ENCODE measurements around the gene P4HB.
A peak's percentile ranks its signal among the peaks of the same experiment; 100 is the strongest.

Gene P4HB

DNA sequence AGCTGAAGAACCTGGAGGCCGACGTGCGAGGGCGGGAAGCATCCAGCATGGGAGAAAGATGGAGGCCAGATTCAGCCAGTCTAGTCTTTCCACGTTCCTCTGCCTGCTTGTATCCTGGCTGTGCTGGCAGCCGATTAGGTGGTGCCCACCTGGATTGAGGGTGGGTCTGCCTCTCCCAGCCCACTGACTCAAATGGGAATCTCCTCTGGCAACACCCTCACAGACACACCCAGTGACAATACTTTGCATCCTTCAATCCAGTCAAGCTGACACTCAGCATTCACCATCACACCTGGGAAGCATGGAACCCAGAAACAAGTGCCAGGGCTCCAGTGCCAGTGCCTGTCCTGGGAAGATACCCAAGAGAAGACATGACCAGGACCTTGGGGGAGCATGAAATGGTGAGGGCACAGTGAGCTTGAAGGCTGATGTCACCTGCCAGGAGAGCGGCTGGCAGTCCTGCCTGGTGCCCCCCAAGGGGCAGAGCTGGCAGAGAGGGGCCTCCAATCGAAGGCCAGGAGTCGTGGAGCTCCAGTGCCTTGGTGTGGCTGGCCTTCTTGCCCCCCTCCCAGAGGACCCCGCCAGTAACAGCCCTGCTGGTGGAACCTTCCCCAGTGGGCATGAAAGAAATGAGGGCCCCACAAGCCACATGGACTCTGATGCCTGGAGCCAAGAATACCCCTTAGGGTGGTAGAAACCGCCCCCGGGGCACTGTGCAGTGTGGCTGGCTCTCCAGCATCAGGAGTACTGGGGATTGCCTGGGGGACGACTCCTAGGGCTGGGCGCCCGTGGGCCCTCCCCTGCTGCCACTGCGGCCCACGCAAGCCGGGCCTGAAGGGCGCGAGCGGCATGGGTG is 41.1 kb upstream of the P4HB start:
- TF ChIP-seq YY1 (IDR thresholded peaks at IDR 0.05; ENCODE audit: low read depth), result no peak
- TF ChIP-seq NFIC (IDR thresholded peaks at IDR 0.05), result no peak
- TF ChIP-seq RAD21 (IDR thresholded peaks at IDR 0.05; ENCODE audit: low read depth), result no peak
- TF ChIP-seq EGR1 (IDR thresholded peaks at IDR 0.05), result no peak
- TF ChIP-seq ZBTB7A (IDR thresholded peaks at IDR 0.05; ENCODE audit: low read depth), result no peak
- TF ChIP-seq REST (IDR thresholded peaks at IDR 0.05; ENCODE audit: low read depth), result no peak
- TF ChIP-seq, protein P1, sequence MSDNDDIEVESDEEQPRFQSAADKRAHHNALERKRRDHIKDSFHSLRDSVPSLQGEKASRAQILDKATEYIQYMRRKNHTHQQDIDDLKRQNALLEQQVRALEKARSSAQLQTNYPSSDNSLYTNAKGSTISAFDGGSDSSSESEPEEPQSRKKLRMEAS (IDR thresholded peaks at IDR 0.05), result no peak
- TF ChIP-seq CREB1 (IDR thresholded peaks at IDR 0.05; ENCODE audit: low read depth), result no peak
- TF ChIP-seq CEBPB (IDR thresholded peaks at IDR 0.05), result no peak
- no peak for TF ChIP-seq TAF1 (IDR thresholded peaks at IDR 0.05; ENCODE audit: low read depth)
- TF ChIP-seq TEAD4 (IDR thresholded peaks at IDR 0.05), result no peak
- TF ChIP-seq, protein P2, sequence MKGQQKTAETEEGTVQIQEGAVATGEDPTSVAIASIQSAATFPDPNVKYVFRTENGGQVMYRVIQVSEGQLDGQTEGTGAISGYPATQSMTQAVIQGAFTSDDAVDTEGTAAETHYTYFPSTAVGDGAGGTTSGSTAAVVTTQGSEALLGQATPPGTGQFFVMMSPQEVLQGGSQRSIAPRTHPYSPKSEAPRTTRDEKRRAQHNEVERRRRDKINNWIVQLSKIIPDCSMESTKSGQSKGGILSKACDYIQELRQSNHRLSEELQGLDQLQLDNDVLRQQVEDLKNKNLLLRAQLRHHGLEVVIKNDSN (IDR thresholded peaks at IDR 0.05), result no peak
- TF ChIP-seq FOXM1 (IDR thresholded peaks at IDR 0.05; ENCODE audit: borderline replicate concordance, low read depth), result no peak

GRCh38 chr17:81900181-81900820 is 40.0 kb upstream of the P4HB start:
- no peak for TF ChIP-seq EGR1 (IDR thresholded peaks at IDR 0.05)
- TF ChIP-seq TAF1 (IDR thresholded peaks at IDR 0.05; ENCODE audit: low read depth), result no peak
- TF ChIP-seq TEAD4 (IDR thresholded peaks at IDR 0.05), result no peak
- no peak for TF ChIP-seq NFIC (IDR thresholded peaks at IDR 0.05)
- no peak for TF ChIP-seq CEBPB (IDR thresholded peaks at IDR 0.05)
- TF ChIP-seq RAD21 (IDR thresholded peaks at IDR 0.05; ENCODE audit: low read depth), result no peak
- no peak for TF ChIP-seq CREB1 (IDR thresholded peaks at IDR 0.05; ENCODE audit: low read depth)
- TF ChIP-seq, protein P1 (IDR thresholded peaks at IDR 0.05), result no peak
- TF ChIP-seq, protein P2 (IDR thresholded peaks at IDR 0.05), result no peak
- no peak for TF ChIP-seq YY1 (IDR thresholded peaks at IDR 0.05; ENCODE audit: low read depth)
- no peak for TF ChIP-seq FOXM1 (IDR thresholded peaks at IDR 0.05; ENCODE audit: borderline replicate concordance, low read depth)
- no peak for TF ChIP-seq ZBTB7A (IDR thresholded peaks at IDR 0.05; ENCODE audit: low read depth)
- no peak for TF ChIP-seq TCF12 (IDR thresholded peaks at IDR 0.05; ENCODE audit: low read depth)

DNA sequence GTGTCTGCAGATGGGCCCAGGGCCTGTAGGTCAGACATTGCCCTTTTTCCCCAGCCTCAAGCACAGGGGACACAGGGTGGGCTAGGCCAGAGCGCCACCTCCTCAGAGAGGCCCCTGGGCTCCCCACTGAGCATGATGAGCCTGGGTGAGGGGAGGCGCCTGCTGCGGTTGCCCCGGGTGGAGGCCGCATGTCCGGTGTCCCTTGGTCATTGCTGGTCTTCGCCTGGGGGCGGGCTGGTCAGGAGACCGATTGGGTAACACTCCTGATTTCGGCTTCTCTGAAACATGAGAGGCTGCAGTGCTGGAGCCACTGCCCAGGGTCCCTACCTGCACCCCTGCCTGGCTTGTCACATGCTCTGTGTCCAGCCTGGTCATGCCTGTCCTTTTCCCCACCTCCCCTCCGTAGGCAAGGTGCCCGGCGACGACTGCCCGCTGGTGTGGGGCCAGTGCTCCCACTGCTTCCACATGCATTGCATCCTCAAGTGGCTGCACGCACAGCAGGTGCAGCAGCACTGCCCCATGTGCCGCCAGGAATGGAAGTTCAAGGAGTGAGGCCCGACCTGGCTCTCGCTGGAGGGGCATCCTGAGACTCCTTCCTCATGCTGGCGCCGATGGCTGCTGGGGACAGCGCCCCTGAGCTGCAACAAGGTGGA is 39.3 kb upstream of the P4HB start:
- TF ChIP-seq CEBPB (IDR thresholded peaks at IDR 0.05), result 0 out of 2 replicates have a peak, but pooled peaks have one; percentile 27
- TF ChIP-seq, protein P1 (IDR thresholded peaks at IDR 0.05), result 0 out of 2 replicates have a peak, but pooled peaks have one; percentile 14
- no peak for TF ChIP-seq CREB1 (IDR thresholded peaks at IDR 0.05; ENCODE audit: low read depth)

- TF ChIP-seq RAD21 (IDR thresholded peaks at IDR 0.05; ENCODE audit: low read depth) (no peak), NFIC (IDR thresholded peaks at IDR 0.05) (no peak), TCF12 (IDR thresholded peaks at IDR 0.05; ENCODE audit: low read depth) (no peak), TAF1 (IDR thresholded peaks at IDR 0.05; ENCODE audit: low read depth) (no peak), EP300 (IDR thresholded peaks at IDR 0.05; ENCODE audit: borderline replicate concordance) (no peak), EGR1 (IDR thresholded peaks at IDR 0.05) (no peak), YY1 (IDR thresholded peaks at IDR 0.05; ENCODE audit: low read depth) (no peak), CEBPB (IDR thresholded peaks at IDR 0.05) (no peak), ZBTB7A (IDR thresholded peaks at IDR 0.05; ENCODE audit: low read depth) (no peak), REST (IDR thresholded peaks at IDR 0.05; ENCODE audit: low read depth) (no peak), FOXM1 (IDR thresholded peaks at IDR 0.05; ENCODE audit: borderline replicate concordance, low read depth) (no peak), CREB1 (IDR thresholded peaks at IDR 0.05; ENCODE audit: low read depth) (no peak), TEAD4 (IDR thresholded peaks at IDR 0.05) (no peak)
- TF ChIP-seq, protein P1 (IDR thresholded peaks at IDR 0.05), result no peak
- TF ChIP-seq, protein P2 (IDR thresholded peaks at IDR 0.05), result no peak
These were observed 38.5 kb upstream of the P4HB start for GRCh38 chr17:81898885-81899284.
